ENCODE results near the gene UPK3A.

The UPK3A gene

GRCh38 chr22:45334528-45334927 lies 49.8 kb downstream of the UPK3A start:
- peaks cover 75% of the 10 kb centered on the region for H3K36me3 ChIP-seq (ENCODE audit: insufficient read depth, low read length)
- no peak for ATAC-seq (ENCODE audit: insufficient read depth, low read depth)
- no peaks in the 10 kb centered on the region for H3K27me3 ChIP-seq (ENCODE audit: insufficient read depth, low read length, poor library complexity)
- H4K20me1 ChIP-seq (ENCODE audit: insufficient read depth, low read length), result no peaks in the 10 kb centered on the region
- no peak overlapping the region for H3K4me3 ChIP-seq (ENCODE audit: low read depth in 1 of 2, low read length in 2 of 2)
- no peaks in the 10 kb centered on the region for H3K9me3 ChIP-seq (ENCODE audit: insufficient read depth, low read length, severe bottlenecking)
- TF ChIP-seq EZH2 (IDR thresholded peaks at IDR 0.05; ENCODE audit: borderline replicate concordance, low read depth, low read length, severe bottlenecking), result no peak
- no peak for TF ChIP-seq CTCF (IDR thresholded peaks at IDR 0.05; ENCODE audit: borderline replicate concordance, extremely low read depth, low read length, poor library complexity, severe bottlenecking)
- no peak overlapping the region for H3K9ac ChIP-seq (ENCODE audit: low read depth, low read length)
- no peak overlapping the region for H3K27ac ChIP-seq (ENCODE audit: low read length)
- DNase-seq, result no peak
- no peak overlapping the region for H2AFZ ChIP-seq (ENCODE audit: low read depth, low read length)
- no peaks in the 10 kb centered on the region for H3K79me2 ChIP-seq (ENCODE audit: insufficient read depth, low read length)
- no peaks in the 10 kb centered on the region for H3K4me1 ChIP-seq (ENCODE audit: insufficient read depth, low read length)
- no peak overlapping the region for H3K4me2 ChIP-seq (ENCODE audit: insufficient read depth, low read length)

GRCh38 chr22:45335021-45335818 lies 50.5 kb downstream of the UPK3A start:
- Histone ChIP-seq H3K27me3 (ENCODE audit: insufficient read depth, low read length, poor library complexity) (no peaks in the 10 kb centered on the region), H3K4me3 (ENCODE audit: low read depth in 1 of 2, low read length in 2 of 2) (no peak overlapping the region), H4K20me1 (ENCODE audit: insufficient read depth, low read length) (no peaks in the 10 kb centered on the region), H3K4me2 (ENCODE audit: insufficient read depth, low read length) (no peak overlapping the region), H3K79me2 (ENCODE audit: insufficient read depth, low read length) (no peaks in the 10 kb centered on the region), H3K27ac (ENCODE audit: low read length) (no peak overlapping the region), H3K4me1 (ENCODE audit: insufficient read depth, low read length) (no peaks in the 10 kb centered on the region), H2AFZ (ENCODE audit: low read depth, low read length) (no peak overlapping the region), H3K9me3 (ENCODE audit: insufficient read depth, low read length, severe bottlenecking) (no peaks in the 10 kb centered on the region), H3K9ac (ENCODE audit: low read depth, low read length) (no peak overlapping the region), H3K36me3 (ENCODE audit: insufficient read depth, low read length) (peaks cover 76% of the 10 kb centered on the region)
- TF ChIP-seq EZH2 (IDR thresholded peaks at IDR 0.05; ENCODE audit: borderline replicate concordance, low read depth, low read length, severe bottlenecking), result no peak
- no peak for TF ChIP-seq CTCF (IDR thresholded peaks at IDR 0.05; ENCODE audit: borderline replicate concordance, extremely low read depth, low read length, poor library complexity, severe bottlenecking)
- ATAC-seq (ENCODE audit: insufficient read depth, low read depth), result no peak
- DNase-seq, result no peak

GRCh38 chr22:45335854-45336522 lies 51.2 kb downstream of the UPK3A start:
- Histone ChIP-seq H3K27ac (ENCODE audit: low read length) (no peak overlapping the region), H2AFZ (ENCODE audit: low read depth, low read length) (no peak overlapping the region), H3K36me3 (ENCODE audit: insufficient read depth, low read length) (peaks cover 73% of the 10 kb centered on the region), H3K79me2 (ENCODE audit: insufficient read depth, low read length) (no peaks in the 10 kb centered on the region), H3K9me3 (ENCODE audit: insufficient read depth, low read length, severe bottlenecking) (no peaks in the 10 kb centered on the region), H3K9ac (ENCODE audit: low read depth, low read length) (no peak overlapping the region), H3K27me3 (ENCODE audit: insufficient read depth, low read length, poor library complexity) (no peaks in the 10 kb centered on the region), H3K4me2 (ENCODE audit: insufficient read depth, low read length) (no peak overlapping the region), H3K4me1 (ENCODE audit: insufficient read depth, low read length) (no peaks in the 10 kb centered on the region), H4K20me1 (ENCODE audit: insufficient read depth, low read length) (no peaks in the 10 kb centered on the region), H3K4me3 (ENCODE audit: low read depth in 1 of 2, low read length in 2 of 2) (no peak overlapping the region)
- ATAC-seq (ENCODE audit: insufficient read depth, low read depth) (no peak), DNase-seq (no peak)
- no peak for TF ChIP-seq CTCF (IDR thresholded peaks at IDR 0.05; ENCODE audit: borderline replicate concordance, extremely low read depth, low read length, poor library complexity, severe bottlenecking)
- no peak for TF ChIP-seq EZH2 (IDR thresholded peaks at IDR 0.05; ENCODE audit: borderline replicate concordance, low read depth, low read length, severe bottlenecking)

Measured in DND-41 (cell line).